Stomach (tissue), 19 donors: ENCODE measurements around the gene APOLD1. TPM values are rescaled to one million over a fixed set of nuclear protein-coding genes. Genes with fewer than 3 reads are reported as not detected.
"Not testable (repeated sequence)": the region's sequence is repeated elsewhere in the genome, so short reads cannot be mapped to it uniquely, and the experiment has no call there.

ENCODE experiments used
- DNase-seq, 2 donors: peaks; one replicate each; pipeline versions ENCODE4 v3.0.0 to v3.0.0-alpha.2; 2013 to 2019
- H3K27ac ChIP-seq, 5 donors: fragments of 200-600 bp in 4 of 5; sonication (generic) in 4 of 5; one replicate each; pipeline ENCODE4 v1.5.1; 2013 to 2019; ENCODE audit warnings: mild to moderate bottlenecking in 1 of 5, moderate library complexity in 1 of 5
- H3K27me3 ChIP-seq, 3 donors: fragments of 200-600 bp; sonication (generic); one replicate each; pipeline ENCODE4 v1.5.1; 2017 to 2019; ENCODE audit warnings: mixed run types in 1 of 3
- H3K36me3 ChIP-seq, 4 donors: fragments of 200-600 bp; sonication (generic); 1 replicate in 3 of 4; 2 replicates in 1 of 4; pipeline ENCODE4 v1.5.1; 2016 to 2019
- H3K4me1 ChIP-seq, 4 donors: fragments of 200-600 bp; sonication (generic); one replicate each; pipeline ENCODE4 v1.5.1; 2016 to 2019
- H3K4me3 ChIP-seq, 4 donors: fragments of 200-600 bp; sonication (generic) in 3 of 4; one replicate each; pipeline ENCODE4 v1.5.1; 2016 to 2019; ENCODE audit warnings: mild to moderate bottlenecking in 1 of 4
- H3K9me3 ChIP-seq, 4 donors: fragments of 200-600 bp; sonication (generic); one replicate each; pipeline ENCODE4 v1.5.1; 2016 to 2019
- CTCF ChIP-seq, 7 experiments: fragments of 450-650 bp in 4 of 7; fragments of 200-600 bp in 3 of 7; sonication (generic) in 3 of 7; IDR thresholded peaks; one replicate each; pipeline ENCODE4 v1.5.1; 2016 to 2019; ENCODE audit warnings: antibody characterized with exemption in 7 of 7, control low read depth in 2 of 7, mild to moderate bottlenecking in 1 of 7
- EP300 ChIP-seq: sonication (generic); formaldehyde crosslinking; IDR thresholded peaks from one replicate; pipeline ENCODE4 v1.6.1; 2017; ENCODE audit warnings: antibody characterized with exemption
- POLR2A ChIP-seq, 4 donors: fragments of 450-650 bp; IDR thresholded peaks; one replicate each; pipeline ENCODE4 v1.6.1; 2016; ENCODE audit warnings: antibody characterized with exemption in 4 of 4, control low read depth in 2 of 4, mild to moderate bottlenecking in 1 of 4, moderate library complexity in 1 of 4
- POLR2AphosphoS5 ChIP-seq, 3 donors: sonication (generic); formaldehyde crosslinking; IDR thresholded peaks; one replicate each; pipeline ENCODE4 v1.6.1; 2016; ENCODE audit warnings: antibody characterized with exemption in 3 of 3
- WGBS, 5 donors: extraction: QIAGEN DNeasy Blood & Tissue Kit in 3 of 5; methylation state at CpG; one replicate each; pipeline versions ENCODE4 v1.1.5 to v1.1.7; 2013 to 2018; 5-methylcytosine and 5-hydroxymethylcytosine counted together
- intact Hi-C: fragments of 100-400 bp; cut with DNase I; formaldehyde crosslinking; loops from one replicate; pipeline ENCODE4 v1.15.1; 2023; ENCODE audit warnings: low total_unique reads
- long read RNA-seq, 10 donors: transcript quantifications; one replicate each; lab custom pipeline, GENCODE V29; 2026
- polyA plus RNA-seq, 3 donors: library from polyadenylated mRNA; stranded (reverse); fragments of 200-250 nt; gene quantifications; one replicate each; pipeline ENCODE4 v1.2.3, GENCODE V29; 2013
- total RNA-seq, 5 donors: library from RNA; depleted of rRNA; stranded (reverse); fragments of >200 nt; gene quantifications; one replicate each; pipeline versions ENCODE4 v1.1.0 to v1.2.3, GENCODE V29; 2014 to 2016
- donor health status: healthy with polysubstance abuse.
- donor health status: Bipolar disorder and iron deficiency.
- donor health status: healthy.

APOLD1 gene
- total RNA-seq: 100 to 1,000 TPM in 1 of 5 donors, 10 to 100 TPM in 2, 1 to 10 TPM in 1, under 1 TPM in 1; 0.29 to 119 (median 21.0) TPM
- 1 to 10 TPM; 1.9 to 5.4 (median 4.4) TPM for polyA plus RNA-seq
- long read RNA-seq, donor 1: 0 reads
- long read RNA-seq, donor 2: 0 reads
- long read RNA-seq, donor 3, full-length matches to known transcripts: 1 of 1 reads
- long read RNA-seq, donor 3, partial matches to known transcripts: 0 of 1 reads
- long read RNA-seq, donor 3, other reads (novel, unspliced or antisense): 0 of 1 reads
- long read RNA-seq, donor 4: 0 reads
- long read RNA-seq, donor 5, full-length matches to known transcripts: 2 of 9 reads
- long read RNA-seq, donor 5, partial matches to known transcripts: 7 of 9 reads
- long read RNA-seq, donor 5, other reads (novel, unspliced or antisense): 0 of 9 reads
- long read RNA-seq, donor 6, full-length matches to known transcripts: 1 of 1 reads
- long read RNA-seq, donor 6, partial matches to known transcripts: 0 of 1 reads
- long read RNA-seq, donor 6, other reads (novel, unspliced or antisense): 0 of 1 reads
- long read RNA-seq, donor 7, full-length matches to known transcripts: 1 of 1 reads
- long read RNA-seq, donor 7, partial matches to known transcripts: 0 of 1 reads
- long read RNA-seq, donor 7, other reads (novel, unspliced or antisense): 0 of 1 reads
- long read RNA-seq, donor 8, full-length matches to known transcripts: 2 of 2 reads
- long read RNA-seq, donor 8, partial matches to known transcripts: 0 of 2 reads
- long read RNA-seq, donor 8, other reads (novel, unspliced or antisense): 0 of 2 reads
- long read RNA-seq, donor 9, partial matches to known transcripts: 20 of 20 reads
- long read RNA-seq, donor 9, other reads (novel, unspliced or antisense): 0 of 20 reads
- long read RNA-seq, donor 10, full-length matches to known transcripts: 2 of 2 reads
- long read RNA-seq, donor 10, partial matches to known transcripts: 0 of 2 reads
- long read RNA-seq, donor 10, other reads (novel, unspliced or antisense): 0 of 2 reads

- peak in 1 of 2 donors; percentile 75 for DNase-seq
- Histone ChIP-seq H3K4me1 (peaks cover 9 to 38% (median 25%) of the 10 kb centered on the region in 4 donors), H3K27ac (peak within 1 kb of the TSS; percentile 88 to 94 (median 91)), H3K4me3 (peak within 1 kb of the TSS; percentile 55 to 73 (median 63)), H3K36me3 (no peaks in the 10 kb centered on the region), H3K9me3 (no peaks in the 10 kb centered on the region), H3K27me3 (no peaks in the 10 kb centered on the region)
- TF ChIP-seq POLR2AphosphoS5 (IDR thresholded peaks at IDR 0.05) (peak; percentile 76 to 89 (median 89)), CTCF (IDR thresholded peaks at IDR 0.05) (no peak), POLR2A (IDR thresholded peaks at IDR 0.05) (peak in 1 of 4 donors; percentile 24), EP300 (peak; percentile 96)
- 79 to 86% (median 81%) methylated on average over 14 of the region's 14 CpGs for WGBS, 5 donors
- intact Hi-C loops: no loop called here
Measured at GRCh38 chr12:12784911-12785814, at the start of gene APOLD1. APOLD1 (plus strand) TSS chr12:12785659; CDS start chr12:12785692, 33 bp downstream.

GRCh38 chr12:12736759-12737676, 48.4 kb upstream of the APOLD1 start:
- H3K36me3 ChIP-seq: no peaks in the 10 kb centered on the region
- peak overlapping the region; percentile 41 to 74 (median 68) for H3K27ac ChIP-seq
- H3K4me3 ChIP-seq: peak overlapping the region in 1 of 4 donors; percentile 21
- H3K9me3 ChIP-seq: no peaks in the 10 kb centered on the region
- WGBS, 5 donors: 38 to 51% (median 45%) methylated on average over 9 of the region's 9 CpGs
- peaks cover 0 to 38% (median 21%) of the 10 kb centered on the region in 4 donors for H3K4me1 ChIP-seq
- no peaks in the 10 kb centered on the region for H3K27me3 ChIP-seq
- TF ChIP-seq POLR2A (IDR thresholded peaks at IDR 0.05) (no peak), CTCF (IDR thresholded peaks at IDR 0.05) (peak in 5 of 7 experiments; percentile 20 to 60 (median 53))
- peak in 1 of 2 donors; percentile 69 for DNase-seq
- intact Hi-C loops: no loop called here

- H3K36me3 ChIP-seq, H3K9me3 ChIP-seq, DNase-seq, H3K27ac ChIP-seq, H3K27me3 ChIP-seq, H3K4me3 ChIP-seq, intact Hi-C loops: not testable (repeated sequence)
- peaks cover 0 to 40% (median 23%) of the 10 kb centered on the region in 4 donors for H3K4me1 ChIP-seq
- WGBS, 5 donors: 69 to 92% (median 77%) methylated on average over 2 of the region's 2 CpGs
Measured at GRCh38 chr12:12738152-12738551, 47.3 kb upstream of the APOLD1 start.

GRCh38 chr12:12741660-12742059, 43.8 kb upstream of the APOLD1 start:
- no peaks in the 10 kb centered on the region for H3K27me3 ChIP-seq
- intact Hi-C loops: no loop called here
- no peak for TF ChIP-seq CTCF (IDR thresholded peaks at IDR 0.05)
- TF ChIP-seq EP300: no peak
- TF ChIP-seq POLR2A (IDR thresholded peaks at IDR 0.05): no peak
- TF ChIP-seq POLR2AphosphoS5 (IDR thresholded peaks at IDR 0.05): no peak
- H3K4me1 ChIP-seq: peaks cover 0 to 22% (median 12%) of the 10 kb centered on the region in 4 donors
- H3K27ac ChIP-seq: no peak overlapping the region
- no peaks in the 10 kb centered on the region for H3K36me3 ChIP-seq
- 23 to 29% (median 26%) methylated on average over 3 of the region's 3 CpGs for WGBS, 5 donors
- DNase-seq: no peak
- H3K4me3 ChIP-seq: no peak overlapping the region
- H3K9me3 ChIP-seq: no peaks in the 10 kb centered on the region
